NB4 (cell line): Measurements from ENCODE around the gene SPSB4.

ENCODE experiments used
- DNase-seq: peaks from one replicate; pipeline ENCODE4 v3.0.0; 2010; ENCODE audit warnings: low read depth
- H3K4me3 ChIP-seq: one replicate; pipeline ENCODE4 v1.5.1; 2011; ENCODE audit warnings: mild to moderate bottlenecking, low read depth, low read length, moderate library complexity
- CTCF ChIP-seq: IDR thresholded peaks from one replicate; pipeline ENCODE4 v1.5.1; 2012; ENCODE audit warnings: low read depth, low read length
- MAX ChIP-seq: IDR thresholded peaks from 2 replicates; pipeline ENCODE4 v1.6.1; 2011; ENCODE audit warnings: low read depth, low read length
- MYC ChIP-seq: IDR thresholded peaks from 2 replicates; pipeline ENCODE4 v1.6.1; 2011; ENCODE audit warnings: low read depth, low read length
- POLR2A ChIP-seq: IDR thresholded peaks from 2 replicates; pipeline ENCODE4 v1.6.1; 2011; ENCODE audit warnings: mild to moderate bottlenecking; ENCODE audit not compliant: insufficient read length; ENCODE audit errors: extremely low read depth

SPSB4 gene

GRCh38 chr3:141129049-141129448 lies 77.9 kb downstream of the SPSB4 start:
- no peak overlapping the region for H3K4me3 ChIP-seq
- no peak for DNase-seq
- TF ChIP-seq MAX (no peak), MYC (no peak), POLR2A (no peak), CTCF (no peak)

- no peak overlapping the region for H3K4me3 ChIP-seq
- TF ChIP-seq POLR2A (no peak), MYC (no peak), MAX (no peak), CTCF (no peak)
- no peak for DNase-seq
Observed at GRCh38 chr3:141129541-141130011, 78.4 kb downstream of the SPSB4 start.

GRCh38 chr3:141143517-141143916 lies 92.4 kb downstream of the SPSB4 start:
- DNase-seq = no peak
- TF ChIP-seq POLR2A (no peak), CTCF (no peak), MAX (no peak), MYC (no peak)
- no peak overlapping the region for H3K4me3 ChIP-seq

GRCh38 chr3:141146979-141147470 lies 95.9 kb downstream of the SPSB4 start:
- TF ChIP-seq MAX = no peak
- no peak for TF ChIP-seq MYC
- no peak for TF ChIP-seq CTCF
- TF ChIP-seq POLR2A = no peak
- no peak for DNase-seq
- H3K4me3 ChIP-seq = no peak overlapping the region

- no peak for TF ChIP-seq CTCF
- TF ChIP-seq MAX = no peak
- no peak for TF ChIP-seq MYC
- no peak for TF ChIP-seq POLR2A
- no peak overlapping the region for H3K4me3 ChIP-seq
- DNase-seq = no peak
Observed at GRCh38 chr3:141147657-141148056, 96.5 kb downstream of the SPSB4 start.

GRCh38 chr3:141148169-141148568 lies 97.0 kb downstream of the SPSB4 start:
- DNase-seq = no peak
- no peak overlapping the region for H3K4me3 ChIP-seq
- TF ChIP-seq MAX (no peak), POLR2A (no peak), CTCF (no peak), MYC (no peak)
